Eye (tissue), 1 donor: Measurements from ENCODE around the gene ERC2.

Source experiments
- DNase-seq: peaks from one replicate; pipeline ENCODE4 v3.0.0-alpha.2; 2015

The ERC2 gene

DNA sequence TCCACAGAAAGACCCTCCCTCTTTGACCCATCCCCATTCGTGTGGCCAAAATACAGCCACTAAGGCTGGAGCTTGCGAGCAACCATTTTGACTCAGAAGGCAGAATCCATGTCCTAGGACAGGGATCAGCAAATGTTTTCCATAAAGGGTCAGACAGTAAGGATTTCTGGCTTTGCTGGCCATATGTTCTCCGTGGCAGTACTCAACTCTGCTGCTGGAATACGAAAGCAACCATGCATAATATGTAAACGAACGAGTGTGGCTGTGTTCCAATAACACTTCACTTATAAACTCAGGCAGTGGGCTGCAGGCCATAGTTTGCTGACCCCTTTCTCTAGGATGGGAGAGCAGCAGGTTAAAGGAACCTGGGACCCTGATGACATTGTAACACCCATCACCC lies 903.5 kb downstream of the ERC2 start:
- peak; percentile 45 for DNase-seq

DNA sequence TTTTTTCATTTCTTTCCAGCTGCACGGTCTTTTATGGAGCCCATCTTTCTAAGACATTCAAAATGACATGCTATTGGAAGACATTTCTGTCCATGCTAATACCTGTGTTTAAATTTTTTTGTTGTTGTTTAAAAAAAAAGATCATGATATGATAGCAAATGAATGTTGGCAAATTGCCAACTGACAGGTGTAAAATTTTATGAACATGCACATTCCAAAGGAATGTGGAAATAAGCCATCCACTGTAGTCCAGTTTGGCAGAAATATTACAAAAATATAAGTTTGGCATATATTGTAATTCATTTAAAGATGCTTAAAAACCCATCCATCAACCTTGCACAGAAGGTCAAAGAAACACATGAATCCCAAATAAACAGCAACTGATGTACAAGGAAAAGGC lies 905.6 kb downstream of the ERC2 start:
- no peak for DNase-seq

- no peak for DNase-seq
Observed at GRCh38 chr3:55559500-55560423, 908.5 kb downstream of the ERC2 start.

- DNase-seq: no peak
Observed at GRCh38 chr3:55558316-55558715, 910.0 kb downstream of the ERC2 start.

DNA sequence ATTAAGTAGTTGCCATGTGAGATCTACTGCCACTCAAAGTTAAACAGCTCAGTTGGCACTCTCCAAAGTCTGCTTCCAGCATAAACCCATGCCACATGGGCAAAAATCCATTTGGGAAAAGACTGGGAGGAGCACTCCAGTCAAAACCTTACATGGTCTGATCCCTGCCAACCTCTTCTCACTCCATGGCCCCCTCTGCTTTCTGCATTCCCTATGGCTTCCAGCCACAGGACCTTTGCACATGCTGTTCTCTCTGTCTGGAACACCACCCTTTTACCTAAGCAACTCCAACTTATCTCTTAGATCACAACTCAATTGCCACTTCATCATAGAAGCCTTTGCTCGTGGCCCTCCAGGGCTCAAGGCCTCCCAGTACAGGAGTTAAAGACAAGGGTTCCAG lies 910.7 kb downstream of the ERC2 start:
- DNase-seq: no peak

DNA sequence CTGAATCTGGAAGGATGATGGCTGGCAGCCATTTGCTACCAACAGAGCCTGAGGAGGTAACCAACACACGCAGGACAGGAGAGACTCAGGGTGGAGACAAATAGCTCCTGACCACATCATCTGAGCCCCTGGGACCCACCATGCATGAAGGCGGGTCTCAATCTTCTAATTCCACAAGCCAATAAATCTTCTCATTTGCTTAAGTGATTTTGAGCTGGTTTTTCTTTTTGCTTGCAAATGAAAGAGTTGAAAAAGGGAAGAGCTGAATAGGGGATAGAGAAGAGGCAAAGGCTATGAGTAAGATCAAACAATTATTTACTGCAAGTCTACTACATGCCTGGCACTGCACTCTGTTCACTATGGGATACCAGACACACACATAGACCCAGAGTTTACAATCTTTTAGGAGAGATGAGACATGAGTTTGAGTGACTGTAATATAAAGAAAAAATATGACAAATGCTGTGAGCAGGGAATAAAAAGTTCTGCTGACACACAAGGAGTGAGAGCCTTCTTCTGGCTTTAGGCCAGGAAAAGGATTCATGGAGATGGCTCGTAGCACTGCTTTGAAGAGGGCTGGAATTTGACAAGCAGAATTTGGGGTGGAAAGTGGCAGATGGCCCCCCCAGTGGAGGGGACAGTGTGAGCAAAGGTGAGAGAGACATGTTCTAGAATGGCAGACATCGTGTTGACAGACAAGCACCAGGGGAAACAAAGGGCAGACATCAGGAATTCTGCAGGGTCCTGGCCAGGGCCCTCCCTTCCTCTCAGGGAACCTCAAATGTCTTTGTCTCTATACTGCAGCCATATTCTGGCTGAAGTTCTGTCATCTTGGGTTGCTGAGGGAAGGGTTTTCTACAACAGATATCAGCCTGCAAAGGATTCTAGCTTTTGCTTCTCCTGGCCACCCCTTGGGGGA lies 911.4 kb downstream of the ERC2 start:
- DNase-seq: no peak

- DNase-seq: no peak
Observed at GRCh38 chr3:55555873-55556618, 912.2 kb downstream of the ERC2 start.

DNA sequence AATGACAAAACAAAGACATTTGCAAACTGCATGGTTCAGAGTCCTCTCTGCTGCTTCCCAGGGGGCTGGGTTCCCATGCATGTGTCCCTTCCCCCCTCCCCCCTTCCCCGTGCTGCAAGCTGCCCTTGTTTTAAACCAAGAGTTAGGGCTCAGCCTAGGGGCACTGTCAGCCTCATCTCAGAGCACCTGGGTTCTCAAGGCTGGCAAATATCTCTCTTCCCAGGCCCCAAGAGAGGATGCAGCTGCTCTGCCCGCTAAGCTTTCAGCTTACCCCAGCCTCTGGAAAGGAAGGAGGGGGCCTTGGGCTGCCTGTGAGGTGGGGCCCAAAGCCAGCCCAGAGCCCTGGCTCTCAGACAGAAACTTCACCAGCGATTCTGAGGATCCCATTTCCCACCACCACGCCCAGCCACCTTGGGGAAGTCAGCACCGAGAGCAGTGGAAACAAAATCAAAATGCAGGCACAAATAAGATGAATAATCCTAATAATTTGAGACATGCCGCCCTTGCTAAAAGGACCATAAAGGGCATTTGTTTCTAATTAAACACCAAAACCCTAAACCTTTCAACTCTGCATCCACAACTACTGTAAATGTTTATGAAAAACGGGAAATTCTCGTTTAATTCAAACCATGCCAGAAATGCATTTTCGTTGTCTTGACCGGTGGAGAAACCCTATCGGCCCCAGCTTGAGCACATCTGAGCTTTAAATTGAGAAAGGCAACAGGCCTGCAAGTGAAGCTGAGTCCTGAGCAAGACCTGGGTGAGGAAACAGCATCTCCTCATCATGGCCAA lies 913.4 kb downstream of the ERC2 start:
- DNase-seq: peak; percentile 51

DNA sequence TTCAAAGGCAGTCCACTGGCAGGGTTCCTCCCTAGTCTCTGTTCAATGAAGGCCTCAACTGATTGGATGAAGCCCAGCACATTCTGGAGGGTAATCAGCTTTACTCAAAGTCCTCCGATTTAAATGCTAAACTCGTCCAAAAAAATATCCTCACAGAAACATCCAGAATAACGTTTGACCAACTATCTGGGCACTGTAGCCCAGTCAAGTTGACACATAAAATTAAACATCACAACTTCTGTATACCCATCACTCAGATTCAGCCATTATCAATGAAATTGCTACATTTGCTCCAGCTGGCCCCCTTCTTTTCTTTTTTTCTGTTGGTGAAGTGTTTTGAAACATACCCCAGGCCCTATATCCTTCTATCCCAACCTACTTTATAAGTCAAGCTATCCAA lies 916.6 kb downstream of the ERC2 start:
- DNase-seq: no peak

DNA sequence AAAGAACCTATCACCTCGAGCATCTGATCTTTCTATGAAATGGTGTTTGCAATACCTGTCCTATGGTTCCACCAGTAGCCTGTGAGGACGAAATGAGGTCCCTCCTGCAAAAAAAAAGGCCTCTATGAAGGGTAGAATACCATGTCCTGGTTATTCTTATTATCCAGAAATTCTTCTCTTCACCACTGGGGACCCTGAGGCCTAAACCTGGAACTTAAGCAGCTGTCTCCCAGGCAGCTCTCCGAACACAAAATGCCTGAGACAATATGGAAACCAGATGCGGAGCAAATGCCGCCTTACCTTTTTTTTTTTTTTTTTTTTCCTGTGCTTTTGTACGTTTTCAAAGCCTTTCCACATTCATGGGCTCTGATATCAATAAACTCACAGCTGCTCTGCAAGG lies 919.1 kb downstream of the ERC2 start:
- DNase-seq: peak; percentile 64

- no peak for DNase-seq
Observed at GRCh38 chr3:55546866-55547669, 921.2 kb downstream of the ERC2 start.

- DNase-seq: no peak
Observed at GRCh38 chr3:55545995-55546394, 922.3 kb downstream of the ERC2 start.

DNA sequence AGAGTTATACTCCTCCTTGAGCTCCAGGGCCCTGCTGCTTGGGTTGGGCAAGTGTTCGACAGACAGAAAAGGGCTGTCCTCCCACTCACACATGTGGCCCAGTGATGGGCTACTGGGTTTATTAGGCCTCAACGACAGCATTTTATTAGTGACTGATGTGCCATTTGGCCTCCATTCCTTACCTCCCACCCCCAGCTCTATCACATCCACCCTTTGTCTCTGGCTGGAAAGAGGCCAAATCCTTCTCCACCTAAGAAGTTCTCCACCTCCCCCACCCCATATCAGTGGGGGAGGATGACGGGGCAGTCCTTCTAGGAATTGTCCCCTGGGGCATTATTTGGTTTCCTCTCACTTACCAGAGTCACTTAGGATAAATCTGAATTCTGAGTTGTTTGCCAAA lies 924.0 kb downstream of the ERC2 start:
- DNase-seq: no peak

DNA sequence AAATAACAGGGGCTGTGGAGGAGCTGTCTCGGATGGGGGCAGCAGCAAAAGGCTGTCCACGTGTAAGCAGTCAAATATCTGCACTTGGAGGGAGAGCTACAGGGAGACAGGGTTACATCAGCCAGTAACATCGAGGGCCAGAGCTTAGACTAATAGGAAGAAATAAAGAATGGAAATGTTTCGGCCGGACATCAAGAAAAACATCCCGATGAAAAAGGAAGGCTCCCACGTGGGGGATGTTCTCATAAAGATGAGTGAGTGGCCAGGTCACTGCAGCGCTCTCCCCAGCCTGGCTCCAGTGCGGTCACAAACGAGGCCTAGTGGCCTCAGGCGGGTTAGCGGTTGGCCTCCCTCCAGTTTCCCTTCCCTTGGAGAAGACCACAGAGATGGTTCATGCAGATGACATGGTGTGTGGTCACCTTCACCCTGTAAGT lies 925.1 kb downstream of the ERC2 start:
- DNase-seq: no peak

- no peak for DNase-seq
Observed at GRCh38 chr3:55541456-55541855, 926.8 kb downstream of the ERC2 start.

GRCh38 chr3:55541016-55541415 lies 927.3 kb downstream of the ERC2 start:
- no peak for DNase-seq

DNA sequence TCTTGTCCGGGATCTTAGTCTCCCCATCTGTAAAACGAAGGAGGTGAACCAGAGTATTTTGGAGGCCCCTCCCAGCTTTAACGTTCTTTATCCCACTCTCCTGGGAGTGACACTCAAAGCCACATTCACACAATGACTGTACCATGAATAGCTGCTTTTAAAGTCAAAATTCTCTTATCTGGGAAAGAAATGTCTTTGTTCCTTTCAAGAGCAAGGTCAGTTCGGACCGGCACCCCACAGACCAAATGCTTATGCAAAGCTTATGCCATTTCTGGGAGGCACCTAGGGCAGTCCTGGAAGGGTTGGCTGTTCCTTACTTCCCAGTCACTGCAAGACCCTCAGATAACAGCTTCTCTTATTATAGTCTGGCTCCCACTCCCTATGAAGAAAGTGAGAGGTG lies 927.7 kb downstream of the ERC2 start:
- no peak for DNase-seq

- peak; percentile 85 for DNase-seq
Observed at GRCh38 chr3:55538158-55538557, 930.1 kb downstream of the ERC2 start.

- no peak for DNase-seq
Observed at GRCh38 chr3:55537563-55537962, 930.7 kb downstream of the ERC2 start.

DNA sequence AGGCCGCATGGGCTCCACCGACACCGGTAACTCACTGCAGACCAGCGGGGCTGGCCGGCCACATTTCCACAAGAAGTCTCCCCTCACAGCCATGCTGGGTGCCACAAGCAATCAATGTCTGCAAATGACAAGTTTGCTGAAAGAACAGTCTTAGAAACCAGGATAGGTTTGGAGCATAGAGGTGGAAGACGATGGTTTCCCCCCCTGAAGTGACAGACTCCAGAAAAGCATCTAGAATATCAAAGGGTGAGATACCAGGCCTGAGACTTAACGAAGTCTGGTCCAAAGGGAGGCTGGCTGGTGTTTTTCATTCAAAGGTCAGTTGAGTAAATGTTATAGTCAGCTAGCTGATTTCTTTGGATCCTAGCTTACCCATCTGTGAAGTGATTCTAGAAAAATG lies 931.1 kb downstream of the ERC2 start:
- DNase-seq: peak; percentile 54

DNA sequence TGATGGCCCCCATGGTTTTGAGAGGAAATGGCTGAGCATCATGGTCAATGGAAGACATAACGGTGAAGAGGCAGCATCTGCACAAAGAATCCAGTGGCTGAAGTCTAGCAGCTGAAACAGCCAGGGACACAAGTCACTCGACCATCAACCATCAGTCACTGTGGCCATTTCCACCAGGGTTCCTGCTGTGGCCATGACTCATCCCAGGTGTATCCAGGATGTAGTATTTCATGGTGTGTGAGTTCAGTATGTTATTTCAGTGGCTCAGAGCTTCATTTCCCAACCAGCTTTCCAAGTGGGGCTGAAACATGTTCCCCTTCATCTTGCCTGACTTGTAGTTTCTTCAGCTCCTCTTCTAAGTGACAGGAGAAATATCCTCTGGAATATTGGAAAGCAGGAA lies 933.4 kb downstream of the ERC2 start:
- DNase-seq: no peak
